SJSA1 (cell line): ENCODE data around the gene NDUFA8. TPM values are rescaled to one million over a fixed set of nuclear protein-coding genes. Genes with fewer than 3 reads are reported as not detected.
A peak's percentile ranks its signal among the peaks of the same experiment; 100 is the strongest.

ENCODE experiments used
- DNase-seq, 2 experiments: peaks; one replicate each; pipeline ENCODE4 v3.0.0-alpha.2; 2015 to 2020; ENCODE audit warnings: low spot score in 2 of 2, low read depth in 1 of 2
- H3K27ac ChIP-seq: fragments of 250-450 bp; sonication (Bioruptor Pico); 2 replicates; pipeline ENCODE4 v1.5.1; 2020; ENCODE audit warnings: mild to moderate bottlenecking, moderate library complexity
- H3K27me3 ChIP-seq: fragments of 250-450 bp; sonication (Bioruptor Pico); replicated peaks from 2 replicates; pipeline ENCODE4 v1.5.1; 2020; ENCODE audit warnings: mild to moderate bottlenecking, moderate library complexity
- H3K36me3 ChIP-seq: fragments of 250-450 bp; sonication (Bioruptor Pico); 2 replicates; pipeline ENCODE4 v1.5.1; 2020; ENCODE audit warnings: mild to moderate bottlenecking
- H3K4me1 ChIP-seq: fragments of 250-450 bp; sonication (Bioruptor Pico); replicated peaks from 2 replicates; pipeline ENCODE4 v1.6.1; 2021; ENCODE audit warnings: mild to moderate bottlenecking
- H3K4me3 ChIP-seq: fragments of 250-450 bp; sonication (Bioruptor Pico); 2 replicates; pipeline ENCODE4 v1.5.1; 2020; ENCODE audit warnings: mild to moderate bottlenecking
- H3K9me3 ChIP-seq: fragments of 250-450 bp; sonication (Bioruptor Pico); replicated peaks from 2 replicates; pipeline ENCODE4 v1.5.1; 2020; ENCODE audit warnings: mild to moderate bottlenecking
- total RNA-seq: library from RNA; depleted of rRNA; stranded (reverse); fragments of >200 nt; shearing (Covaris generic); gene quantifications from 2 replicates; pipeline ENCODE4 v1.2.3, GENCODE V29; 2014

NDUFA8 gene
- total RNA-seq, 1 experiment from 2014 or later: 47.8 TPM

- H3K27me3 ChIP-seq: no peaks in the 10 kb centered on the region
- no peaks in the 10 kb centered on the region for H3K4me1 ChIP-seq
- no peaks in the 10 kb centered on the region for H3K9me3 ChIP-seq
- no peak overlapping the region for H3K4me3 ChIP-seq
- DNase-seq: no peak
- H3K36me3 ChIP-seq: no peaks in the 10 kb centered on the region
- H3K27ac ChIP-seq: no peak overlapping the region
Measured at GRCh38 chr9:122192914-122193525, 33.4 kb upstream of the NDUFA8 start.

GRCh38 chr9:122192261-122192875 is 32.8 kb upstream of the NDUFA8 start:
- Histone ChIP-seq H3K27me3 (no peaks in the 10 kb centered on the region), H3K4me3 (no peak overlapping the region), H3K4me1 (no peaks in the 10 kb centered on the region), H3K27ac (no peak overlapping the region), H3K36me3 (no peaks in the 10 kb centered on the region), H3K9me3 (no peaks in the 10 kb centered on the region)
- no peak for DNase-seq

- H3K27ac ChIP-seq: no peak overlapping the region
- no peaks in the 10 kb centered on the region for H3K9me3 ChIP-seq
- DNase-seq: no peak
- no peaks in the 10 kb centered on the region for H3K27me3 ChIP-seq
- no peaks in the 10 kb centered on the region for H3K4me1 ChIP-seq
- H3K36me3 ChIP-seq: no peaks in the 10 kb centered on the region
- no peak overlapping the region for H3K4me3 ChIP-seq
Measured at GRCh38 chr9:122191584-122191983, 32.0 kb upstream of the NDUFA8 start.

DNA sequence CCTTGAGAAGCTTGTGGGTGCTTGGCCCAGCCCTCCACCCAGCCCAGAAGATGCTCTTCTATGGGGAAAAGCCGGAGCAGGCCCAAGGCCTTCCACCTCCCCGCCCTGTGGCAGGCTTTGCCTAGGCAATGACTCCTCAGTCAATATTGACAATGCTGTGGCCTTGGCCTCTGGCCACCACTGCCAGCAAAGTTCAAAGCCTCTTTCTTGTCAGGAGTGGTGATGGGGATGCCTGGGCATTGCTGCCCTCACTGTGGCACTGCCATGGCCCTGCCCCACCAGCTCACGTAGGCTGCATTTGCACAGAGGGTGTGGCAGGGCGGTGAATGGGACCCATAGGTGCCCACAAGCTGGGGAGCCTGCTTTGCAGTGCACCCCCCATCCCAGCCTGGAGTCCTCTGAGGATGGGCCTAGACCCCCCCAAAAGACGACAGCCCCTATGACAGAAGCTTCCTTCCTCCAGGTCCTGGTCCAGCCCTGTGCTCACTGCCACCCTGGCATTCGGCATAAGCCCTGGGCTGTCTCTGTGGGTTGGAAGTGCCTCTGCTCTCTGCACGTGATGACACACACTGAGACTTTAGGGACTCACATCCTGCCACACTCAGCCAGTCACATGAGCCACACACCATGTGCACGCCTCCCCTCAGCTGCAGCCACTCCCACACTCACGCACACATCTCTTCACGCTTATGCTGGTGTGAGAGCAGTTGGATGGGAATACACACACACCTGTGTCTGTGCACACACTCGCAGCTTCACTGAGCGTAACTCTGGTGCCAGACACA is 31.2 kb upstream of the NDUFA8 start:
- Histone ChIP-seq H3K27me3 (no peaks in the 10 kb centered on the region), H3K27ac (no peak overlapping the region), H3K9me3 (no peaks in the 10 kb centered on the region), H3K4me1 (no peaks in the 10 kb centered on the region), H3K4me3 (no peak overlapping the region), H3K36me3 (no peaks in the 10 kb centered on the region)
- DNase-seq: no peak

DNA sequence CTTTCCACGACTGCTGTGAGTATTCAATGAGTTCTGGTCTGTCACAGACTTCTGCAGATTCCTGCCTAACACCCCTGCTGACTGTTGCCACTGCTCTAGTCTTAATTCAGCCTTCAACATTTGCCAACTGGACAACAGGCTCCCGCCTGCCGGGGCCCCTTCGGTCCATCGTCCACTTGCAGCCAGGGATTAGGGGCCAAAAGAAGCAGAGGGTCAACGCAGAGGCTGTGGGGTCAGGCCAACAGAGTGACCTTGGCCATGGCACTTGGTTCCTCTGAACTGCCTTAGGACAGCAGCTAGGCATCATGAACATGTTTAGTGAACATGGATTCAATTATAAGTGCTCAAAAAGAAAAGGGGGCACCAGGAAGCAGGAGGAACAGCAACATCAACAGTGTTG is 28.8 kb upstream of the NDUFA8 start:
- no peaks in the 10 kb centered on the region for H3K27me3 ChIP-seq
- DNase-seq: no peak
- H3K9me3 ChIP-seq: no peaks in the 10 kb centered on the region
- no peak overlapping the region for H3K4me3 ChIP-seq
- no peak overlapping the region for H3K27ac ChIP-seq
- no peaks in the 10 kb centered on the region for H3K4me1 ChIP-seq
- H3K36me3 ChIP-seq: no peaks in the 10 kb centered on the region

GRCh38 chr9:122186777-122187470 is 27.3 kb upstream of the NDUFA8 start:
- no peak for DNase-seq
- no peaks in the 10 kb centered on the region for H3K36me3 ChIP-seq
- no peak overlapping the region for H3K27ac ChIP-seq
- no peaks in the 10 kb centered on the region for H3K4me1 ChIP-seq
- H3K27me3 ChIP-seq: no peaks in the 10 kb centered on the region
- H3K9me3 ChIP-seq: no peaks in the 10 kb centered on the region
- no peak overlapping the region for H3K4me3 ChIP-seq

- Histone ChIP-seq H3K4me3 (no peak overlapping the region), H3K4me1 (no peaks in the 10 kb centered on the region), H3K27me3 (no peaks in the 10 kb centered on the region), H3K27ac (no peak overlapping the region), H3K9me3 (no peaks in the 10 kb centered on the region), H3K36me3 (no peaks in the 10 kb centered on the region)
- DNase-seq: no peak
Measured at GRCh38 chr9:122186301-122186700, 26.7 kb upstream of the NDUFA8 start.

- H3K4me1 ChIP-seq: peaks cover 14% of the 10 kb centered on the region
- no peaks in the 10 kb centered on the region for H3K9me3 ChIP-seq
- H3K27ac ChIP-seq: no peak overlapping the region
- no peaks in the 10 kb centered on the region for H3K36me3 ChIP-seq
- no peak overlapping the region for H3K4me3 ChIP-seq
- DNase-seq: no peak
- H3K27me3 ChIP-seq: no peaks in the 10 kb centered on the region
Measured at GRCh38 chr9:122184551-122184950, 25.0 kb upstream of the NDUFA8 start.

DNA sequence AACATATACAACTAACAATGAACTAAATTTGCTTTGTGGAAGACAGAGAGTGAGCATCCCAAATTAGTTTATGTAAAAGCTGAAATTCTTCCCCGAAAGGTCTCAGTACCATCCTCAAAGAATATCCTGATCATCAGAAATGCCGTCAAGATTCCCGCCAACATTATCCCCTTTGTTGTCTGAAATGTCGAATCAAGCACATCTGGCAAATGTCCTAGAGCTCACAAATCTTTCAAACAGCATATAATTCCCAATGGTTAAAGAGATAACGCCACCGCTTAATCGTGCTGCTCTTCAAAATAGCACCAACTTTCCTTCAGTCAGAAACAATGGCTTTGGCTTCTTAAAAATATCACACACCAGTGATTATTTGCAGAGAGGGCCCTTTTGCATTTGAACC is 23.9 kb upstream of the NDUFA8 start:
- H3K4me3 ChIP-seq: no peak overlapping the region
- H3K9me3 ChIP-seq: no peaks in the 10 kb centered on the region
- H3K27ac ChIP-seq: no peak overlapping the region
- H3K36me3 ChIP-seq: no peaks in the 10 kb centered on the region
- H3K27me3 ChIP-seq: no peaks in the 10 kb centered on the region
- no peak for DNase-seq
- H3K4me1 ChIP-seq: peaks cover 23% of the 10 kb centered on the region

DNA sequence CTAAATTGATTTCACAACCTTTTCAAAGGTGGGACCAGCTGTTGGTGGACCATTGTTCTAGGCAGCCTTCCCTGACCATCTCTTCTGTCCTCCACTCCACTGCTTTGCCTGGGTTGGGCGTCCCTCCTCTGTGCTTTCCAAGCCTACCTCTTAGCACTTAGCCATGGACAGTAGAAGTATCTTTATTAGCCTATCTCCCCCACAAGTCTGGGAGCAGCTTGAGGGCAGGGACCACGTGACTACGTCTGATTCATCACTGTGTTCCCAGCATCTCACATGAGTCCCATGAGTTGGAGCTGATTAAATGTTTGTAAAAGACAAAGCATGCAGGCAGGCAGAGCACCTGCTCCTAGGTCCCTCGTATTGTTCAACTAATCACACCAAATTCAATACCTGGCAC is 21.1 kb upstream of the NDUFA8 start:
- Histone ChIP-seq H3K27ac (no peak overlapping the region), H3K27me3 (no peaks in the 10 kb centered on the region), H3K9me3 (no peaks in the 10 kb centered on the region), H3K4me1 (peaks cover 23% of the 10 kb centered on the region), H3K4me3 (no peak overlapping the region), H3K36me3 (no peaks in the 10 kb centered on the region)
- peak; percentile 50 to 61 for DNase-seq

DNA sequence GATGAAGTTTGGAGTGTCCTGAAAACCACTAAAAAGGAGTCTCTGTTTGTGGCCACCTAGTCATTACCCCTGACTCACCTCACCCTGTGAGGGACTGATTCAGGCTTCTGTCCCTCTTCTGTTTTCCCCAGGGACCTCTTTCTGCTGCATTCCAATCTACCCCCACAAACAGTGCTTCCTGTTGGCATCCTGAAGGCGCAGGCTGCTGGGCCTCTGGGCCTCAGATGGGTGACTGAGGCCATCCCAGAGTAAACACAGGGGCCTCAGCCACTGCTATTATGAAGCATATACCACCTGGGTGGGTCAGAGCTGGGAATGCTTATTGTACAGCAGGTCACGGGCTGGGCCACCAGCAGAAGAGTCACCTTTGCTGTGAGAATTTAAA is 20.1 kb upstream of the NDUFA8 start:
- Histone ChIP-seq H3K27me3 (no peaks in the 10 kb centered on the region), H3K27ac (no peak overlapping the region), H3K4me1 (peaks cover 23% of the 10 kb centered on the region), H3K36me3 (no peaks in the 10 kb centered on the region), H3K9me3 (no peaks in the 10 kb centered on the region), H3K4me3 (no peak overlapping the region)
- peak; percentile 74 to 82 for DNase-seq

DNA sequence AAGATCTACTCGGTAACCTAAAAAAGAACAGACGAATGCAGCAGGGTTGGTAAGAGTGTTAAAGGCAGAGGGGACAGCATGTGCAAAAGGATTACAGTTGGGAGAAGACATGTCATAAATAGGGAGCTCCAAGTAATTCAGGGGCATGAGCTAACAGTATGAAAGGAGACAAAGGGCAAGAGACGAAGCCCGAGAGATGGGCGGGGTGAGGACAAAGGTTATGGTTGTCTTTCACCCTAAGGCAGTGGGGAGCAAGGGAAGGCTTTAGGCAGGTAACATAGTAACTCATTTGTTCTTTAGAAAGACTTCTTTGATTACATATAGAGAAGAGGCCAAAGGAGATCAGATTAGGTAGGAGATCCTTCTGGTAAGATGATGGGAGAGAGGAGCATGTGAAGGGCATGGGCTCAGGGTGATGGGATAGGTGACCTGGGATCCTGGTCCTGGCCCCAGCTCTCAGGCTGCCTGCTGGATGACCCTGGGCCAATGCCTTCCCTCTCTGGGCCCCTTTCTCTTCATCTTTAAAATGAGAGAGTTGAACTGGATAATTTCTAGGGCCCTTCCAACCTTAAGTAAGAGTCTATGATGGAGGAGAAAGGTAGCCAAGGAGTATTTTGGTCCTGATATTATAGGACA is 19.6 kb upstream of the NDUFA8 start:
- DNase-seq: no peak
- H3K4me1 ChIP-seq: peaks cover 23% of the 10 kb centered on the region
- H3K9me3 ChIP-seq: no peaks in the 10 kb centered on the region
- H3K27ac ChIP-seq: no peak overlapping the region
- no peaks in the 10 kb centered on the region for H3K36me3 ChIP-seq
- H3K27me3 ChIP-seq: no peaks in the 10 kb centered on the region
- no peak overlapping the region for H3K4me3 ChIP-seq

DNA sequence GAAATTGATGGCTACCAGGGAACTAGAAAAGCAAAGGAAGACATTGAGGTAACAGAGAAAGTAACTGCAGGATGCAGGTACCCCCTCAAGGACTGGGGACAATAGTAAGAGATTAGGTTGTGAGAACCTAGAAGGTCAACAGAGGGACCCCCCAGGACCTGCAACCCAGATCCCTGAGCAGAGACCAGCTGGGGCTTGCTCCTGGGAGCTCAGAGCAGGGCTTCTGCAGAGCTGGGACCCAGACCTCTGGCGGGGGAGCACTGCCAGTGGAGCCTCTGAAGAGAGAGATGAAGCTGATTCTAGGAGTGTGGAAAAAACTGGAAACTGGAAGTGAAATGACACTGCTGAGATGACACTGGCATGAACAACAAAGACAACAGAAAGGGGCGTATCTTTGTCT is 17.3 kb upstream of the NDUFA8 start:
- Histone ChIP-seq H3K4me1 (peaks cover 23% of the 10 kb centered on the region), H3K27me3 (no peaks in the 10 kb centered on the region), H3K9me3 (no peaks in the 10 kb centered on the region), H3K36me3 (no peaks in the 10 kb centered on the region), H3K27ac (no peak overlapping the region), H3K4me3 (no peak overlapping the region)
- no peak for DNase-seq
